ENCODE measurements around the gene GALNT2. TPM values are rescaled to one million over a fixed set of nuclear protein-coding genes. Genes with fewer than 3 reads are reported as not detected.

The GALNT2 gene
- total and polyA plus RNA-seq, 7 donors: 43.7 to 88.7 (median 75.7) TPM

GRCh38 chr1:230270559-230271281 lies 203.7 kb downstream of the GALNT2 start:
- Histone ChIP-seq H3K27me3 (ENCODE audit: insufficient read depth in 3 of 3, low read length in 2 of 3) (no peaks in the 10 kb centered on the region), H3K27ac (no peak overlapping the region), H3K4me3 (no peak overlapping the region), H3K4me1 (peaks cover 19% of the 10 kb centered on the region), H3K9me3 (no peaks in the 10 kb centered on the region), H3K36me3 (ENCODE audit: insufficient read depth in 1 of 2, low read depth in 1 of 2) (peaks cover 0 to 37% of the 10 kb centered on the region in 2 donors)
- no peak for DNase-seq
- TF ChIP-seq, protein P1, sequence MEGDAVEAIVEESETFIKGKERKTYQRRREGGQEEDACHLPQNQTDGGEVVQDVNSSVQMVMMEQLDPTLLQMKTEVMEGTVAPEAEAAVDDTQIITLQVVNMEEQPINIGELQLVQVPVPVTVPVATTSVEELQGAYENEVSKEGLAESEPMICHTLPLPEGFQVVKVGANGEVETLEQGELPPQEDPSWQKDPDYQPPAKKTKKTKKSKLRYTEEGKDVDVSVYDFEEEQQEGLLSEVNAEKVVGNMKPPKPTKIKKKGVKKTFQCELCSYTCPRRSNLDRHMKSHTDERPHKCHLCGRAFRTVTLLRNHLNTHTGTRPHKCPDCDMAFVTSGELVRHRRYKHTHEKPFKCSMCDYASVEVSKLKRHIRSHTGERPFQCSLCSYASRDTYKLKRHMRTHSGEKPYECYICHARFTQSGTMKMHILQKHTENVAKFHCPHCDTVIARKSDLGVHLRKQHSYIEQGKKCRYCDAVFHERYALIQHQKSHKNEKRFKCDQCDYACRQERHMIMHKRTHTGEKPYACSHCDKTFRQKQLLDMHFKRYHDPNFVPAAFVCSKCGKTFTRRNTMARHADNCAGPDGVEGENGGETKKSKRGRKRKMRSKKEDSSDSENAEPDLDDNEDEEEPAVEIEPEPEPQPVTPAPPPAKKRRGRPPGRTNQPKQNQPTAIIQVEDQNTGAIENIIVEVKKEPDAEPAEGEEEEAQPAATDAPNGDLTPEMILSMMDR (IDR thresholded peaks at IDR 0.05): no peak
- no peak for ATAC-seq
- intact Hi-C loops (cut with DNase I): no loop called here
- 48 to 59% (median 56%) methylated on average over 14 of the region's 14 CpGs for WGBS, 3 donors

DNA sequence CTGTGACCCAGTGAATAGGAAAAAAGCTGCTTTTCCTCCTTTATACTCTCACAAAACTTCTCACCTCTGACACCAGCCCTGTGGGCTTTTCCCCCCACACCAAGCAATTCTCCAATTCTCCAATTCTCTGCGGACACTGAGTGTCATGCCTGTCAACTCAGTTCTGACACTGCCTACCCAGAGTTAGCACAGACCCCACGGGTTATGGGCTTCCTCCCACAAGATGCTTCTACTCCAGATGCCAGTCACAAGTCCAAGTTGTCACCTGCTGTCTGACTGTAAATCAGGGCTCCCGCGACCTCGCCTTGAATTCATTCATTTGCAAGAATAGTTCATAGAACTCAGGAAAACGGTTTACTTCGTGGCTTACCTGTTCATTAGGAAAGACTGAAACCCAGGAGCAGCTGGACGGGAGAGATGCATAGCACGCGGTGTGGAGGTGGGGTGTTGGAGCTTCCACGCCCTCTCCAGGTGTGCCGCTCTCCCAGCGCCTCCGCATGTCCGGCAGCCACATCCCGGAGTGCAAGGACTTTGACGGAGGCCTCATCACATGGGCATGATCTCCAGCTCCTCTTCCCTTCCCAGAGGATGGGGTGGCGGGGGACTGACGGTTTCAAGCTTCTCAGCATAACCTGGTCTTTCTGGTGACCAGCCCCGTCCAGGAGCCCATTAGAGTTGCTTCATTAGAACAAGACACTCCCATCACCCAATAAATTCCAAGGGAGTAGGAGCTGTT lies 204.4 kb downstream of the GALNT2 start:
- intact Hi-C loops (cut with DNase I): no loop called here
- DNase-seq (no peak), ATAC-seq (no peak)
- WGBS, 3 donors: 89 to 91% (median 90%) methylated on average over 20 of the region's 20 CpGs
- no peak overlapping the region for H3K4me3 ChIP-seq
- peaks cover 0 to 40% of the 10 kb centered on the region in 2 donors for H3K36me3 ChIP-seq (ENCODE audit: insufficient read depth in 1 of 2, low read depth in 1 of 2)
- no peaks in the 10 kb centered on the region for H3K27me3 ChIP-seq (ENCODE audit: insufficient read depth in 3 of 3, low read length in 2 of 3)
- no peaks in the 10 kb centered on the region for H3K9me3 ChIP-seq
- peaks cover 11% of the 10 kb centered on the region for H3K4me1 ChIP-seq
- H3K27ac ChIP-seq: no peak overlapping the region
- TF ChIP-seq, protein P1 (IDR thresholded peaks at IDR 0.05): no peak

DNA sequence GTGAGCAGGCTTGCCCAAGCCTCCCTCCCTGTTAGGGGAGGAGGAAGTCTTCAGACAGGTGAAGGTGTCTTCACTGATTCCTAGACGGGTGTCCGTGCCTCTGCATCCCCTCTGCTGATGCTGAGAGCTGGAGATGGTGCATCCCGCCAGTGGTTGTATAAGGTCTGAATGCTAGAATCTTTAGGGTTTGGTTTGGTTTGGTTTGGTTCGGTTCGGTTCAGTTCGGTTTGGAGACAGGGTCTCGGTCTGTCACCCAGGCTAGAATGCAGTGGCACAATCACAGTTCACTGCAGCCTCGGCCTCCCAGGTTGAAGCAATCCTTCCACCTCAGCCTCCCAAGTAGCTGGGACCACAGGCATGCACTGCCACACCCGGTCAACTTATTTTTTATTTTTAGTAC lies 205.5 kb downstream of the GALNT2 start:
- intact Hi-C loops (cut with DNase I): no loop called here

DNA sequence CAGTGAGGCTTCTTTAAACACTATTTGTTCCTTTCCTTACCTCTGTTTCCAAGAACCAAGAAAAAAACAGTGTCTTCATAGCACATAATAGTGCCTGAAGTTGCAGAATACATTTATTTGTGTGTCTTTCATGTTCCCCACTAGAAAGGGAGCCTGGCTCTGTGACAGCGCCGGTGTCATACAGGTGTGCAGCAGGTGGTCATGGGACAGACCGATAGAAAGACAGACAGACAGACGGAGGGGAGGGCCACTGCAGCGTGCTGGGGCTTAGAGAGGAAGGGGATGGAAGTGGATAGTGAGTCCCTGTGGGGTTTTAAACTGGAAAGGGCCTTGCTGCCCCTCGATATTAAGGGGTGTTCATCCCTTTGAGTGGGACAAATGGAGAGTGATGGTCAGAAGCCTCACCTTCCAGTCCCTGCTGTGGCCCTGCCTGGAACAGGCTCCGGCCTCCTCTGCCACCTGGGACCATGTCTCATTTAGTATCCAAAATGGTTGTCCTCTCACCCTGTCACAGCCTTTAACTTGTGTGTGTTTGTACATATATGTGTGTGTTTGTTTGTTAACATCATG lies 206.2 kb downstream of the GALNT2 start:
- 79 to 91% (median 81%) methylated on average over 7 of the region's 7 CpGs for WGBS, 3 donors
- Histone ChIP-seq H3K4me3 (no peak overlapping the region), H3K27ac (no peak overlapping the region), H3K36me3 (ENCODE audit: insufficient read depth in 1 of 2, low read depth in 1 of 2) (peaks cover 0 to 52% of the 10 kb centered on the region in 2 donors), H3K4me1 (peaks cover 6% of the 10 kb centered on the region), H3K9me3 (no peaks in the 10 kb centered on the region), H3K27me3 (ENCODE audit: insufficient read depth in 3 of 3, low read length in 2 of 3) (no peaks in the 10 kb centered on the region)
- intact Hi-C loops (cut with DNase I): no loop called here
- DNase-seq: no peak
- no peak for ATAC-seq
- TF ChIP-seq, protein P1 (IDR thresholded peaks at IDR 0.05): no peak

More for the DNA sequence above, 205.5 kb downstream of the GALNT2 start:
- ATAC-seq: no peak
- Histone ChIP-seq H3K4me3 (no peak overlapping the region), H3K4me1 (peaks cover 6% of the 10 kb centered on the region), H3K27ac (no peak overlapping the region), H3K27me3 (ENCODE audit: insufficient read depth in 3 of 3, low read length in 2 of 3) (no peaks in the 10 kb centered on the region), H3K36me3 (ENCODE audit: insufficient read depth in 1 of 2, low read depth in 1 of 2) (peaks cover 0 to 46% of the 10 kb centered on the region in 2 donors), H3K9me3 (no peaks in the 10 kb centered on the region)
- TF ChIP-seq, protein P1 (IDR thresholded peaks at IDR 0.05): no peak
- WGBS, 3 donors: 94 to 96% (median 95%) methylated on average over 9 of the region's 9 CpGs
- DNase-seq: no peak

All from psoas muscle (tissue), 8 donors.